Measurements from ENCODE around the gene ARHGEF17.

DNA sequence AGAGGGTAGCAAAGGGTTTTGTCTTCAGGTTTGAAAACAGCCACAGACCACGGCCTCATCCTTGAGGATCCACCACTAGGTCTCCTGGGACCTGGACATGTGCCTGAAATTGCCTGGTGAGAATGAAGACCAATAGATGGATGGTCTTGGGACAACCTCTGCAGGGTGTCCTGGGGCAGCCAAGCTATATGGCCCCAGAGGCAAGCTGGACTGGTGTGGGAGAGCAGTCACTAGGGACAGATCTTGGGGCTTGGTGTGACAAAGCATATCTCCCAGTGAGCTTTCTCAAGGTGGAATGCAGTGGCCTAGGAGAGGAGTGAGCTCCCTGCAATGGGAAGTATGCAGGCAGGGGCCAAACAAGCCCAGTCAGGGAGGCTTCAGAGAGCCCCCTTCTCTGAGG lies 22.4 kb upstream of the ARHGEF17 start:
- TF ChIP-seq, protein P1, sequence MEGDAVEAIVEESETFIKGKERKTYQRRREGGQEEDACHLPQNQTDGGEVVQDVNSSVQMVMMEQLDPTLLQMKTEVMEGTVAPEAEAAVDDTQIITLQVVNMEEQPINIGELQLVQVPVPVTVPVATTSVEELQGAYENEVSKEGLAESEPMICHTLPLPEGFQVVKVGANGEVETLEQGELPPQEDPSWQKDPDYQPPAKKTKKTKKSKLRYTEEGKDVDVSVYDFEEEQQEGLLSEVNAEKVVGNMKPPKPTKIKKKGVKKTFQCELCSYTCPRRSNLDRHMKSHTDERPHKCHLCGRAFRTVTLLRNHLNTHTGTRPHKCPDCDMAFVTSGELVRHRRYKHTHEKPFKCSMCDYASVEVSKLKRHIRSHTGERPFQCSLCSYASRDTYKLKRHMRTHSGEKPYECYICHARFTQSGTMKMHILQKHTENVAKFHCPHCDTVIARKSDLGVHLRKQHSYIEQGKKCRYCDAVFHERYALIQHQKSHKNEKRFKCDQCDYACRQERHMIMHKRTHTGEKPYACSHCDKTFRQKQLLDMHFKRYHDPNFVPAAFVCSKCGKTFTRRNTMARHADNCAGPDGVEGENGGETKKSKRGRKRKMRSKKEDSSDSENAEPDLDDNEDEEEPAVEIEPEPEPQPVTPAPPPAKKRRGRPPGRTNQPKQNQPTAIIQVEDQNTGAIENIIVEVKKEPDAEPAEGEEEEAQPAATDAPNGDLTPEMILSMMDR (IDR thresholded peaks at IDR 0.05), result no peak
- TF ChIP-seq POLR2A (IDR thresholded peaks at IDR 0.05), result no peak

Data from thyroid gland (tissue), 4 donors.